22Rv1 (cell line): ENCODE data around the gene PPP4C.

Experiments
- CTCF ChIP-seq: fragments of 450-650 bp; IDR thresholded peaks from 2 replicates; pipeline ENCODE4 v1.5.1; 2017; ENCODE audit warnings: mild to moderate bottlenecking
- ZFX ChIP-seq: fragments of 450-650 bp; IDR thresholded peaks from 2 replicates; pipeline ENCODE4 v1.6.1; 2017; ENCODE audit warnings: antibody characterized with exemption, borderline replicate concordance

GRCh38 chr16:30104492-30104891 lies 28.7 kb downstream of the PPP4C start:
- TF ChIP-seq CTCF, result no peak
- TF ChIP-seq ZFX, result no peak
